ENCODE data around the gene RBBP4. TPM values are rescaled to one million over a fixed set of nuclear protein-coding genes. Genes with fewer than 3 reads are reported as not detected.
"Not testable (repeated sequence)": the region's sequence is repeated elsewhere in the genome, so short reads cannot be mapped to it uniquely, and the experiment has no call there.

Gene RBBP4
- total RNA-seq, result 100 to 1,000 TPM; 128 to 129 TPM
- long read RNA-seq, full-length matches to known transcripts, result 98 of 111 reads
- long read RNA-seq, partial matches to known transcripts, result 6 of 111 reads
- long read RNA-seq, other reads (novel, unspliced or antisense), result 7 of 111 reads

GRCh38 chr1:32650752-32651460 lies at the start of gene RBBP4:
RBBP4 (plus strand) TSS chr1:32651208; CDS start chr1:32651307, 99 bp downstream.
- intact Hi-C loops (cut with DNase I, micrococcal nuclease), result no loop called here
- ATAC-seq (peak; percentile 89), DNase-seq (peak; percentile 97 to 98)

- ATAC-seq (no peak), DNase-seq (no peak)
- intact Hi-C loops (cut with DNase I, micrococcal nuclease), result no loop called here
Measured at GRCh38 chr1:32605711-32606424, 45.1 kb upstream of the RBBP4 start.

GRCh38 chr1:32606565-32607371 lies 44.2 kb upstream of the RBBP4 start:
- DNase-seq, result no peak
- ATAC-seq, result no peak
- intact Hi-C loops (cut with DNase I, micrococcal nuclease), result no loop called here

GRCh38 chr1:32609180-32609579 lies 41.8 kb upstream of the RBBP4 start:
- DNase-seq, result no peak
- intact Hi-C loops (cut with DNase I, micrococcal nuclease), result no loop called here
- no peak for ATAC-seq

GRCh38 chr1:32611859-32612188 lies 39.2 kb upstream of the RBBP4 start:
- no peak for ATAC-seq
- DNase-seq, result no peak
- intact Hi-C loops (cut with DNase I, micrococcal nuclease), result no loop called here

GRCh38 chr1:32612189-32612881 lies 38.7 kb upstream of the RBBP4 start:
- intact Hi-C loops (cut with DNase I, micrococcal nuclease), result no loop called here
- peak; percentile 99 for ATAC-seq
- peak; percentile 91 for DNase-seq

- ATAC-seq, result no peak
- intact Hi-C loops (cut with DNase I, micrococcal nuclease), result no loop called here
- DNase-seq, result no peak
Measured at GRCh38 chr1:32613472-32613871, 37.5 kb upstream of the RBBP4 start.

GRCh38 chr1:32618673-32619221 lies 32.3 kb upstream of the RBBP4 start:
- intact Hi-C loops (cut with DNase I, micrococcal nuclease), result no loop called here
- ATAC-seq, result no peak
- DNase-seq, result no peak

- DNase-seq (no peak), ATAC-seq (no peak)
- intact Hi-C loops (cut with DNase I, micrococcal nuclease), result no loop called here
Measured at GRCh38 chr1:32619701-32620485, 31.1 kb upstream of the RBBP4 start.

- DNase-seq, result no peak
- no peak for ATAC-seq
- intact Hi-C loops (cut with DNase I, micrococcal nuclease), result no loop called here
Measured at GRCh38 chr1:32622205-32622604, 28.8 kb upstream of the RBBP4 start.

GRCh38 chr1:32622806-32623681 lies 28.0 kb upstream of the RBBP4 start:
- intact Hi-C loops (cut with DNase I, micrococcal nuclease), result no loop called here

GRCh38 chr1:32623775-32624174 lies 27.2 kb upstream of the RBBP4 start:
- intact Hi-C loops (cut with DNase I, micrococcal nuclease), result no loop called here
- DNase-seq (no peak), ATAC-seq (no peak)

More at GRCh38 chr1:32622806-32623681, 28.0 kb upstream of the RBBP4 start:
- DNase-seq, result no peak
- ATAC-seq, result no peak

- DNase-seq, result no peak
- intact Hi-C loops (cut with DNase I, micrococcal nuclease), result no loop called here
- ATAC-seq, result no peak
Measured at GRCh38 chr1:32626176-32626575, 24.8 kb upstream of the RBBP4 start.

- ATAC-seq, result no peak
- DNase-seq, result peak in 1 of 2 donors; percentile 11
- intact Hi-C loops (cut with DNase I, micrococcal nuclease), result no loop called here
Measured at GRCh38 chr1:32627596-32628162, 23.3 kb upstream of the RBBP4 start.

- ATAC-seq, DNase-seq: not testable (repeated sequence)
Measured at GRCh38 chr1:32630173-32630572, 20.8 kb upstream of the RBBP4 start.

GRCh38 chr1:32632829-32633228 lies 18.2 kb upstream of the RBBP4 start:
- intact Hi-C loops (cut with DNase I, micrococcal nuclease), result no loop called here
- no peak for DNase-seq
- ATAC-seq, result no peak

More at GRCh38 chr1:32630173-32630572, 20.8 kb upstream of the RBBP4 start:
- intact Hi-C loops (cut with DNase I, micrococcal nuclease), result not testable (repeated sequence)
